ENCODE data around the gene ZBTB20. TPM values are rescaled to one million over a fixed set of nuclear protein-coding genes. Genes with fewer than 3 reads are reported as not detected.

ZBTB20 gene
- total and polyA plus RNA-seq, 12 donors, result 0.57 to 105 (median 86.8) TPM

DNA sequence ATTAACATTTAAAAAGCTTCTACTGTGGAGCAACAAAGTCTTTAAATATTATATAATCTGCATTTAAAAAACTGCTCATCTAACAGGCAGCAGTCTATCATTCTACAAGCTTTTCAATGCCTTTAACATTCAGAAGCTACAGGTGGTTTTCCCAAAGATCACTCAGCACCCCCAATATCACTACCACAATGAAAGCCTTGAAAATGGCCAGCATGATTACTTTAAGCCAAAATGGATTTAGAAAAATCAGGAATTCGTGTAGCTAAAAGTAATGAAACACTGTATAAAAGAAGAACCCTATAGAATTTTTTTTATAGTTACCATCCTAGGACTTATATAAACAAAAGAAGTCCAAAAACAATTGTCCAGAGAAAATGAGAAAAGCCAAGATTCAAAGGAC, 452.8 kb downstream of the ZBTB20 start:
- H3K4me1 ChIP-seq, result peaks cover 0 to 27% (median 22%) of the 10 kb centered on the region in 9 donors
- no peaks in the 10 kb centered on the region for H3K27me3 ChIP-seq
- 91 to 96% methylated on average over 1 of the region's 1 CpG for WGBS, 2 donors
- no peaks in the 10 kb centered on the region for H3K36me3 ChIP-seq
- TF ChIP-seq, protein P1, sequence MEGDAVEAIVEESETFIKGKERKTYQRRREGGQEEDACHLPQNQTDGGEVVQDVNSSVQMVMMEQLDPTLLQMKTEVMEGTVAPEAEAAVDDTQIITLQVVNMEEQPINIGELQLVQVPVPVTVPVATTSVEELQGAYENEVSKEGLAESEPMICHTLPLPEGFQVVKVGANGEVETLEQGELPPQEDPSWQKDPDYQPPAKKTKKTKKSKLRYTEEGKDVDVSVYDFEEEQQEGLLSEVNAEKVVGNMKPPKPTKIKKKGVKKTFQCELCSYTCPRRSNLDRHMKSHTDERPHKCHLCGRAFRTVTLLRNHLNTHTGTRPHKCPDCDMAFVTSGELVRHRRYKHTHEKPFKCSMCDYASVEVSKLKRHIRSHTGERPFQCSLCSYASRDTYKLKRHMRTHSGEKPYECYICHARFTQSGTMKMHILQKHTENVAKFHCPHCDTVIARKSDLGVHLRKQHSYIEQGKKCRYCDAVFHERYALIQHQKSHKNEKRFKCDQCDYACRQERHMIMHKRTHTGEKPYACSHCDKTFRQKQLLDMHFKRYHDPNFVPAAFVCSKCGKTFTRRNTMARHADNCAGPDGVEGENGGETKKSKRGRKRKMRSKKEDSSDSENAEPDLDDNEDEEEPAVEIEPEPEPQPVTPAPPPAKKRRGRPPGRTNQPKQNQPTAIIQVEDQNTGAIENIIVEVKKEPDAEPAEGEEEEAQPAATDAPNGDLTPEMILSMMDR (IDR thresholded peaks at IDR 0.05), result no peak
- intact Hi-C loops (cut with DNase I), result no loop called here
- no peak overlapping the region for H3K27ac ChIP-seq
- H3K9me3 ChIP-seq, result no peaks in the 10 kb centered on the region
- no peak overlapping the region for H3K4me3 ChIP-seq
- ATAC-seq, result no peak
- DNase-seq, result no peak

- DNase-seq (no peak), ATAC-seq (peak in 2 of 8 donors; percentile 29 to 36)
- H3K27ac ChIP-seq, result peak overlapping the region in 5 of 10 donors; percentile 7 to 41 (median 32)
- intact Hi-C loops (cut with DNase I), result no loop called here
- no peaks in the 10 kb centered on the region for H3K36me3 ChIP-seq
- TF ChIP-seq, protein P1 (IDR thresholded peaks at IDR 0.05), result no peak
- no peaks in the 10 kb centered on the region for H3K9me3 ChIP-seq
- 48 to 53% methylated on average over 3 of the region's 3 CpGs for WGBS, 2 donors
- H3K4me1 ChIP-seq, result peaks cover 0 to 33% (median 14%) of the 10 kb centered on the region in 9 donors
- no peaks in the 10 kb centered on the region for H3K27me3 ChIP-seq
- no peak overlapping the region for H3K4me3 ChIP-seq
Measured at GRCh38 chr3:114691871-114692270, 455.2 kb downstream of the ZBTB20 start.

DNA sequence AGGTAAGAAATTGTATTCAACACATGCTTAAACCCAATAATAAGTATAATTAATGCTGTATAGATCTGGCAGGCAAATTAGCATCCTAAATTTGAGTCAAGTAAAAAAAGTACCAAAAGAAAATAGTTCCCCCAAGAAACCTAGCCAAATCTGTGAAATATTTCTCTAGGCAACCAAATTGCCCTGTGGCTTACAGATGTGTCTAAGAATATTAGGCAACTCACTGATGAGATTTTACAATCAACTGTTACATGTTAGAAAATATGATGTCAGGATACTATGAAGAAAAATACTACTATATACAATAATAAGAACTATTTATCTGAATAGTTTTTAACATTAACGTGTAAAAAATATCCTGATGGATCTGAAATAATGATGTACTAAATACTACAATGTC, 456.2 kb downstream of the ZBTB20 start:
- Histone ChIP-seq H3K27me3 (no peaks in the 10 kb centered on the region), H3K4me3 (no peak overlapping the region), H3K36me3 (no peaks in the 10 kb centered on the region), H3K9me3 (no peaks in the 10 kb centered on the region), H3K27ac (no peak overlapping the region), H3K4me1 (peaks cover 0 to 36% (median 17%) of the 10 kb centered on the region in 9 donors)
- 93 to 95% methylated on average over 1 of the region's 1 CpG for WGBS, 2 donors
- ATAC-seq (no peak), DNase-seq (no peak)
- intact Hi-C loops (cut with DNase I), result no loop called here
- TF ChIP-seq, protein P1 (IDR thresholded peaks at IDR 0.05), result no peak

GRCh38 chr3:114687151-114687550, 459.9 kb downstream of the ZBTB20 start:
- H3K27ac ChIP-seq, result peak overlapping the region in 9 of 10 donors; percentile 2 to 80 (median 56)
- intact Hi-C loops (cut with DNase I), result no loop called here
- TF ChIP-seq, protein P1 (IDR thresholded peaks at IDR 0.05), result no peak
- H3K36me3 ChIP-seq, result no peaks in the 10 kb centered on the region
- peak in 2 of 8 donors; percentile 31 to 33 for ATAC-seq
- H3K9me3 ChIP-seq, result no peaks in the 10 kb centered on the region
- H3K4me3 ChIP-seq, result no peak overlapping the region
- 62 to 67% methylated on average over 3 of the region's 3 CpGs for WGBS, 2 donors
- H3K27me3 ChIP-seq, result no peaks in the 10 kb centered on the region
- no peak for DNase-seq
- H3K4me1 ChIP-seq, result peaks cover 0 to 44% (median 19%) of the 10 kb centered on the region in 9 donors

All from heart right ventricle (tissue), 16 donors.